ENCODE measurements around the gene KCNIP2. TPM values are rescaled to one million over a fixed set of nuclear protein-coding genes. Genes with fewer than 3 reads are reported as not detected.
"Not testable (repeated sequence)": the region's sequence is repeated elsewhere in the genome, so short reads cannot be mapped to it uniquely, and the experiment has no call there.

Gene KCNIP2
- total and polyA plus RNA-seq, 2 experiments from 2014 or later: 35.7 to 63.6 TPM

- Histone ChIP-seq H3K36me3 (peaks cover 77% of the 10 kb centered on the region), H3K9me3 (ENCODE audit: low read depth) (no peaks in the 10 kb centered on the region), H3K4me1 (ENCODE audit: low read depth) (no peaks in the 10 kb centered on the region), H3K4me3 (no peak overlapping the region), H3K27me3 (no peaks in the 10 kb centered on the region), H3K27ac (no peak overlapping the region)
- DNase-seq (ENCODE audit: low read depth in 1 of 2, low spot score in 1 of 2): no peak
- no peak for TF ChIP-seq CTCF (IDR thresholded peaks at IDR 0.05; ENCODE audit: low read depth, low read length)
Measured at GRCh38 chr10:101807158-101807557, 36.4 kb downstream of the KCNIP2 start.

- H3K4me1 ChIP-seq (ENCODE audit: low read depth): no peaks in the 10 kb centered on the region
- H3K9me3 ChIP-seq (ENCODE audit: low read depth): no peaks in the 10 kb centered on the region
- H3K27ac ChIP-seq: no peak overlapping the region
- peaks cover 86% of the 10 kb centered on the region for H3K36me3 ChIP-seq
- TF ChIP-seq CTCF (IDR thresholded peaks at IDR 0.05; ENCODE audit: low read depth, low read length): no peak
- no peak overlapping the region for H3K4me3 ChIP-seq
- DNase-seq (ENCODE audit: low read depth in 1 of 2, low spot score in 1 of 2): no peak
- no peaks in the 10 kb centered on the region for H3K27me3 ChIP-seq
Measured at GRCh38 chr10:101803511-101803910, 40.1 kb downstream of the KCNIP2 start.

GRCh38 chr10:101797403-101798059, 46.1 kb downstream of the KCNIP2 start:
- H3K36me3 ChIP-seq: peaks cover 86% of the 10 kb centered on the region
- no peaks in the 10 kb centered on the region for H3K27me3 ChIP-seq
- no peaks in the 10 kb centered on the region for H3K9me3 ChIP-seq (ENCODE audit: low read depth)
- no peak for DNase-seq (ENCODE audit: low read depth in 1 of 2, low spot score in 1 of 2)
- peak overlapping the region; percentile 24 for H3K27ac ChIP-seq
- TF ChIP-seq CTCF (IDR thresholded peaks at IDR 0.05; ENCODE audit: low read depth, low read length): no peak
- H3K4me1 ChIP-seq (ENCODE audit: low read depth): no peaks in the 10 kb centered on the region
- H3K4me3 ChIP-seq: no peak overlapping the region

- Histone ChIP-seq H3K27me3 (no peaks in the 10 kb centered on the region), H3K4me1 (ENCODE audit: low read depth) (no peaks in the 10 kb centered on the region), H3K4me3 (no peak overlapping the region), H3K9me3 (ENCODE audit: low read depth) (no peaks in the 10 kb centered on the region), H3K27ac (no peak overlapping the region), H3K36me3 (peaks cover 82% of the 10 kb centered on the region)
- DNase-seq (ENCODE audit: low read depth in 1 of 2, low spot score in 1 of 2): no peak
- no peak for TF ChIP-seq CTCF (IDR thresholded peaks at IDR 0.05; ENCODE audit: low read depth, low read length)
Measured at GRCh38 chr10:101793526-101793925, 50.1 kb downstream of the KCNIP2 start.

- Histone ChIP-seq H3K36me3 (peaks cover 80% of the 10 kb centered on the region), H3K27me3 (no peaks in the 10 kb centered on the region), H3K4me1 (ENCODE audit: low read depth) (no peaks in the 10 kb centered on the region), H3K9me3 (ENCODE audit: low read depth) (no peaks in the 10 kb centered on the region), H3K27ac (no peak overlapping the region), H3K4me3 (no peak overlapping the region)
- no peak for DNase-seq (ENCODE audit: low read depth in 1 of 2, low spot score in 1 of 2)
- TF ChIP-seq CTCF (IDR thresholded peaks at IDR 0.05; ENCODE audit: low read depth, low read length): no peak
Measured at GRCh38 chr10:101789686-101790085, 53.9 kb downstream of the KCNIP2 start.

- not testable (repeated sequence) for H3K27ac ChIP-seq; H3K27me3 ChIP-seq; H3K4me1 ChIP-seq (ENCODE audit: low read depth); H3K4me3 ChIP-seq; H3K9me3 ChIP-seq (ENCODE audit: low read depth); DNase-seq (ENCODE audit: low read depth in 1 of 2, low spot score in 1 of 2)
- H3K36me3 ChIP-seq: peaks cover 76% of the 10 kb centered on the region
Measured at GRCh38 chr10:101789231-101789630, 54.4 kb downstream of the KCNIP2 start.
